Muscle layer of colon (tissue), 2 donors: Measurements from ENCODE around the gene SEZ6L.

Source experiments
- H3K27ac ChIP-seq: one replicate; pipeline ENCODE4 v1.7.0; 2013; ENCODE audit warnings: low read depth, mild to moderate bottlenecking, low read length, moderate library complexity
- H3K27me3 ChIP-seq, 2 donors: one replicate each; pipeline ENCODE4 v1.7.0; 2013; ENCODE audit warnings: low read length in 2 of 2, mild to moderate bottlenecking in 2 of 2; ENCODE audit not compliant: insufficient read depth in 2 of 2, control insufficient read depth in 1 of 2
- H3K36me3 ChIP-seq: one replicate; pipeline ENCODE4 v1.7.0; 2013; ENCODE audit warnings: mild to moderate bottlenecking, low read length; ENCODE audit not compliant: insufficient read depth
- H3K4me1 ChIP-seq: one replicate; pipeline ENCODE4 v1.7.0; 2013; ENCODE audit warnings: mild to moderate bottlenecking, low read length; ENCODE audit not compliant: insufficient read depth
- H3K4me3 ChIP-seq, 2 donors: one replicate each; pipeline ENCODE4 v1.7.0; 2013; ENCODE audit warnings: low read length in 2 of 2, low read depth in 1 of 2, mild to moderate bottlenecking in 1 of 2, moderate library complexity in 1 of 2
- H3K9ac ChIP-seq: one replicate; pipeline ENCODE4 v1.7.0; 2013; ENCODE audit warnings: low read length
- H3K9me3 ChIP-seq: one replicate; pipeline ENCODE4 v1.7.0; 2013; ENCODE audit warnings: mild to moderate bottlenecking, low read length
- donor health status: abdominal sarcoma.
- donor health status: Adenocarcinoma of cecum.

The SEZ6L gene

DNA sequence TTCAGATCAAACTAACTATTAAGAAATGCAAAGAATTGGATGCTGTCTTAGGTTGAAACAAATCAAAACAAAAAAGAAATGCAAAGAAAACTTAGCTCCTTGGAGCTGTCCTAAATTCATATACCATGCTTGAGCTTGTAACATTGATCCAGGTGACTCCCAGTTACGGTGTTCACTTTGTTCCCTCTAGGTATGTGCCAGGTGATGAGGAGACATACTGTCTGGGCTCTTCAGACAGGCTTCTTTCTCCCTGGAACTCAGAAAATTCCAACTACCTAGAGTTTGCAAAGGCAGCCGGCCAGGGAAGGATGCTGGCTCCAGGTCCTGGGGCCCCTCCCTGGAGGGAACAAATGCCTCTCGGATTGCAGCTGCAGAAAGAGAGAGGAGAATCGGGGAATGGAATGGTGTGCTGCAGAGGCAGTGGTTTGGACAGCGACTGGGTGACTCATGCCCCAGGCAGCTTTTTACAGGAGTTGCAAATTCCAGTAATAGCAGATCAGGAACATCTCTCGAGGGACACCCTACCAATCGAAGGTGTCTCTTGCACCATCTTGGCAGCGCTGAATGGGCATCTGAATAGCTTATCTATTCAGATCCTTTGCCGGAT, 247.5 kb downstream of the SEZ6L start:
- Histone ChIP-seq H3K4me3 (no peak overlapping the region), H3K36me3 (no peaks in the 10 kb centered on the region), H3K27me3 (no peaks in the 10 kb centered on the region), H3K9me3 (no peaks in the 10 kb centered on the region), H3K9ac (no peak overlapping the region), H3K4me1 (peaks cover 44% of the 10 kb centered on the region), H3K27ac (no peak overlapping the region)

DNA sequence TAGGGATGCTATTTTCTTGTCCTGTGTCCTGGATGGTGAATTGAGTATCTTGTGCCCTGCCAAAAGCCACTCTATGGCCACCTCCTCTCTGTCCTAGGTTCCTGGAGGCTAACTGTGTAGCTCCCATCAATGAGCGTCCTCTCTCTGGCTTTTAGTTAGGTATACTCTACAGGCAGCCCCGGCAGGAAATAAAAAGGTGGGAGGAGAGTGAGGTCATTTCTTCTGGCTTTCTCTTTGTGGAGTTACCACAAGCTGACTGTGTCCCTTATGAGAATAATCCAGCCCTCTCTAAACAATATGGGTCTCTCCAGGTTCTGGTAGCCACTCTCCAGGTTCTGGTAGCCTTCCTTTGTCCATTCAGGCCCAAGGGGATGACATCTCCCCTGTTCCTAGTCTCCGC, 248.1 kb downstream of the SEZ6L start:
- H3K4me1 ChIP-seq: peaks cover 44% of the 10 kb centered on the region
- H3K27me3 ChIP-seq: no peaks in the 10 kb centered on the region
- no peak overlapping the region for H3K9ac ChIP-seq

DNA sequence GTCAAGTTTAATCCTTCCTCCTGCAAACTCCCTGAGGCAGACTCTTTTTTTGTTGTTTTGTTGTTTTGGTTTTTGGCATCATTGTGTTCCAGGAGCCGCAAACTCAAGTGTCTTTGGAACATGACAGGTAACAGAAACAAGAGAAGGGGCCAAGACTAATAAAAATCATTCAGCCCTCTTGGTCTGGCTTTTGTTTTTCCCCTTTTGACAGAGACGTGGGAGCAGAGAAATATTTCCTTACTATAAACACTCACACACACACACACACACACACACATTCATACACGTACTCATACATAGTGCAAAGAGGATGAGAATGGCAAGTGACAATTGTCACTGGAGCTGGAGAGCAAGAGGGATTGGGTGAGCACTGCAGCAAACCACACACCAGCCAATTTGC, 249.4 kb downstream of the SEZ6L start:
- H3K27ac ChIP-seq: peak overlapping the region; percentile 61
- H3K4me3 ChIP-seq: no peak overlapping the region
- no peaks in the 10 kb centered on the region for H3K27me3 ChIP-seq
- H3K9ac ChIP-seq: no peak overlapping the region
- H3K36me3 ChIP-seq: no peaks in the 10 kb centered on the region
- H3K4me1 ChIP-seq: peaks cover 44% of the 10 kb centered on the region
- no peaks in the 10 kb centered on the region for H3K9me3 ChIP-seq

More for the DNA sequence above, 248.1 kb downstream of the SEZ6L start:
- Histone ChIP-seq H3K27ac (no peak overlapping the region), H3K36me3 (no peaks in the 10 kb centered on the region), H3K4me3 (no peak overlapping the region), H3K9me3 (no peaks in the 10 kb centered on the region)

DNA sequence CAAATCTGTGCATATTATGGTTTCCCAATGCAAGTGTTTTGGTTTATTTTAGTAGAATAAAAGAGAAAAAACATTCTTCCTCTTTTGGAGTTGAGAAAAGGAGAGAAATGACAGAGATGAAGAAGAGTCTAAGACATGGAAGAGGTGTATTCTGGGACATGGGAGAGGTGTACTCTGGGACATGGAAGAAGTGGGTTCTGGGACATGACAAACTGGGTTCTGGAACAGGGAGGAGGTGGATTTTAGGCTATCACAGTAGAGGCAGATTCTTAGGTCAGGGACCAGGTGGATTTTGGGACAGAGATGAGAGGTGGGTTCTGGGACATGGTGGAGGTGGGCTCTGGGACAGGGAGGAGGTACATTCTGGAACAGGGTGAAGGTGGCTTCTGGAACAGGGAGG, 257.7 kb downstream of the SEZ6L start:
- Histone ChIP-seq H3K9ac (no peak overlapping the region), H3K4me1 (peaks cover 8% of the 10 kb centered on the region)

DNA sequence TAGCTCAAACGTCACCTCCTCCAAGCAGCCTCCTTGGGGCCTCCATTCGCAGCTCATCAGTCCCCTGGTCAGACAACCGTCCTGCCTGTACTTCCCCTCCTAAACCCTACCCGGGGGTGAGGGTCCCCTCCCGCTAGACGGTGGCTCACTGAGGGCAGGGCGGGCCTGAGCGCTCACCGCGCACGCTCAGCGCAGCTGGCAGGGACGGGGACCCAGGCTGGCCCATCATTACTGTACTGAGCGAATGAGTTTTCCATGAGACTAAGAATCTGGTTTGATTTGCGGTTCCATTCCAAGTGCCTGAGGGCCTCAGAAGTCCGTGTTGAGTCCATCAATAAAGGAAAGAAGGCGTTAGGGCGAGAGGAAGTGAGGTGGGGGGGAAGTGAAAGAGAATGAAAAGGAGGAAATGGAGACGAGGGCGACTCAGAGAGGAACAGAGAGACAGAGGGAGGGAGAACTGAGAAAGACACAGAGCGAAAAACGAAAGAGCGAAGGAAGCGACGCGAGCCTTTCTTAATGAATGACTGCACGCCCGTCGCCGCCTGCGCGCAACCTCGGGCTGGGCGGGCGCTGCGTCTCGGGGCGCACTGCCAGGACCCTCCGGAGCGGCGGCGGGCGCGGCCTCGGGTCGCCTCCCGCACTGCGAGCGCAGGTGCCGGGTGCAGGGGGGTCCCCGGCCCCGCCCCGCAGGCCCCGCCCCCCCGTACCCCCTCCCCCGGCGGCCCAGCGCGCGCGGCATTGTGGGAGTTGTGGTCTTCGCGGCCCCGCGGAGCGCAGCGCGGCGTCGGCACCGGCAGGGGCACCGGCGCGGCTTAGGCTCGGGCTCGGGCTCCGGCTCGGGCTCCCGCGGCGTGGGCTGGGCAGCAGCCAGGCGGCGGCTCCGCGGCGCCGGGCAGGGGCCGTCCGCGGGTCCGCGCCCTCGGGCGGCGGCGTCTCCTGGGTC, 259.5 kb downstream of the SEZ6L start, which contains the start of gene ASPHD2:
Gene ASPHD2, plus strand, starts transcription at position 746 of the 943 bp plus-strand sequence. CDS start 4,356 bp downstream, outside the sequence.
- Histone ChIP-seq H3K36me3 (no peaks in the 10 kb centered on the region), H3K9me3 (no peaks in the 10 kb centered on the region), H3K27me3 (no peaks in the 10 kb centered on the region), H3K4me3 (peak within 1 kb of the TSS; percentile 52 to 64), H3K9ac (peak within 1 kb of the TSS; percentile 69), H3K27ac (peak within 1 kb of the TSS; percentile 57), H3K4me1 (peaks cover 8% of the 10 kb centered on the region)

More for the DNA sequence above, 257.7 kb downstream of the SEZ6L start:
- H3K36me3 ChIP-seq: no peaks in the 10 kb centered on the region
- no peaks in the 10 kb centered on the region for H3K9me3 ChIP-seq
- no peaks in the 10 kb centered on the region for H3K27me3 ChIP-seq
- H3K27ac ChIP-seq: no peak overlapping the region
- H3K4me3 ChIP-seq: no peak overlapping the region

DNA sequence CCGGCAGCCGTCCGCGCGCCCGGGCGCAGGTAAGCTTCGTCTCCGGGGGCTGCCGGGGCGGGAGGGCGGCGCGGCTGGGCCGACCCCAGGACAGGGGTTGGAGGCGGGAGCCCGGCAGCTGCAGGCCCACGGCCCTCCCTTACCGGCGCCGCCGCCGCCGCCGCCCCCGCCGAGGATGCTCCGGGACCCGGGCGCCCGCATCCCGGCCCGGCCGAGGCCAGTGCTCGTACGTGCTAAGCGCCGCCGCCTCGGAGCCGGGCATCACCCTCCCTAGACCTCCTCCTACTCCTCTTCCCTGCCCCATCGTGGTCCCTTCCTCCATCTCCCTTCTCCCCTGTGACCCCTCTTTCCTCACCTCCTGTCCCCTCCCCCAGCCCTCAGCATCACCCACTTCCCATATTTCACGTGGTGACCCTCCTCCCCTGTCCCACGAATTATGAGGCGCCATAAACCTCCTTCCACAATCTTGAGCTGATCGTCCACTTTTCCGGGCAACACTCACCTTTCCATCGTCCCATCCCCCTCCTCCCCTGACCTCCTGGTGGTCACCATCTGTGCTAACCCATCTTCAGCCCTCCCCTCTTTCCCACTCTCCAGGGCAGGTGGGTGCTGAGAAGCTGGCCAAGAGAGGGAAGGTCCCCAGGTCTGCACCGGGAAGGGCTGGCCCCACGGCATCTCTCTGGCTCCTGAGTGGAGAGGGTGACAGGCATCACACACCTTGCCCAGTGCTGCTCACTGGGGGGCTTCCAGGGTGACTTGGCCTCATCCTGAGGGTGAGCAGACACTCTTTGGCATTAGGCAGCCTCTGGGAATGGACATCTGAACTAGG, 260.4 kb downstream of the SEZ6L start:
- H3K27me3 ChIP-seq: no peaks in the 10 kb centered on the region
- no peak overlapping the region for H3K9ac ChIP-seq
- no peaks in the 10 kb centered on the region for H3K9me3 ChIP-seq
- no peak overlapping the region for H3K27ac ChIP-seq
- H3K4me3 ChIP-seq: peak overlapping the region; percentile 12 to 31
- peaks cover 8% of the 10 kb centered on the region for H3K4me1 ChIP-seq
- H3K36me3 ChIP-seq: no peaks in the 10 kb centered on the region

DNA sequence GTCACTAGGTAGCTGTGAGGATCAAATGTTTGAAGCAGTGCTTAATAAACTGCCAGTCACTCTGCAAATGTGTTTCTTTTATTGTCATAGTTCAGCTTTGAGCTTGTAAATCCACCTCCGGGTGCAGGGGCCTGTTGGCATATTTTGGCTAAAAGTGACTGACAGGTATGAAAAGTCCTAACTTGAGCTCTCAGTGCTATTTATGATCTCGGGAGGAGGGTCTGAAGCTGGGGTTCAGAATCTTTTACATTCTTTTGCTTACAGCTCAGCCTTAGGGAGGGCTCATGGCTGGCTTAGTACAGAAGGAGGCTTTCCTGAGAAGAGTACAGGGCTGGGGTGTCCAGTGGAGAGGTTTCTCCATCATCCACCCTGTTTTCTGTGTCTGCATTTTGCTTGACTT, 261.3 kb downstream of the SEZ6L start:
- Histone ChIP-seq H3K9me3 (no peaks in the 10 kb centered on the region), H3K27ac (no peak overlapping the region), H3K27me3 (no peaks in the 10 kb centered on the region), H3K4me1 (peaks cover 8% of the 10 kb centered on the region), H3K4me3 (no peak overlapping the region), H3K9ac (no peak overlapping the region), H3K36me3 (no peaks in the 10 kb centered on the region)

DNA sequence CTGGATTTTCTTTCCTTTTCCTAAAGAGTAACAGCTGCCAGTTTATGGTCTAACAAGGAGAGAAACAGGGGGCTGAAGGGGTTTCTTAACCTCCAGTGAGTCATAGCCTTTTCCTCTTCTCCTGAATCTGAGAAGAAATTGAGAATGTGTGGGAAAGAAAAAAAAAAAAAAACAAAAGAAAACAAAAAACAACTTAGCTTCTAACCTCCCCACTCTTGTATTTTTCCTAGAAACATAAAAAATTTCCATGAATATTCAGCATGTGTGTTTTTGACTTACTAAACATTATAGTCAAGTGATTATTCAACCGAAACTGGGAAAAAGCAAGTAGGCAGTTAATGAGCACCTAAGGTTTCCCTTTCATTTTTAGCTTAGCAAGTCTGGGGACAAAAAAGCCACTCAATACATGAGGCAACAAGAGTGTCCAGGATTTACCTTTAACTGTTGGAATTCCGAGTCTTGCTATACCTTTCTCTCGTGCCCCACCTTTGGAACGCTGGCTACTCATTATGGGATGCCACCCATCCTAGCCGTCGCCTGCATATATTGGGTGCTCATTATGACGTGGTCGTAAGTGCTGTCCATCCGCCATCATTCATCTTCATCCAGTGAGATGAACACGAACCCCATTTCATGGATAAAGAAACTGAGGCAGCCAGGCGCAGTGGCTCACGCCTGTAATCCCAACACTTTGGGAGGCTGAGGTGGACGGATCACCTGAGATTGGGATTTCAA, 262.2 kb downstream of the SEZ6L start:
- no peak overlapping the region for H3K4me3 ChIP-seq
- H3K9me3 ChIP-seq: no peaks in the 10 kb centered on the region
- H3K9ac ChIP-seq: no peak overlapping the region
- peaks cover 8% of the 10 kb centered on the region for H3K4me1 ChIP-seq
- H3K36me3 ChIP-seq: no peaks in the 10 kb centered on the region
- no peaks in the 10 kb centered on the region for H3K27me3 ChIP-seq
- no peak overlapping the region for H3K27ac ChIP-seq

DNA sequence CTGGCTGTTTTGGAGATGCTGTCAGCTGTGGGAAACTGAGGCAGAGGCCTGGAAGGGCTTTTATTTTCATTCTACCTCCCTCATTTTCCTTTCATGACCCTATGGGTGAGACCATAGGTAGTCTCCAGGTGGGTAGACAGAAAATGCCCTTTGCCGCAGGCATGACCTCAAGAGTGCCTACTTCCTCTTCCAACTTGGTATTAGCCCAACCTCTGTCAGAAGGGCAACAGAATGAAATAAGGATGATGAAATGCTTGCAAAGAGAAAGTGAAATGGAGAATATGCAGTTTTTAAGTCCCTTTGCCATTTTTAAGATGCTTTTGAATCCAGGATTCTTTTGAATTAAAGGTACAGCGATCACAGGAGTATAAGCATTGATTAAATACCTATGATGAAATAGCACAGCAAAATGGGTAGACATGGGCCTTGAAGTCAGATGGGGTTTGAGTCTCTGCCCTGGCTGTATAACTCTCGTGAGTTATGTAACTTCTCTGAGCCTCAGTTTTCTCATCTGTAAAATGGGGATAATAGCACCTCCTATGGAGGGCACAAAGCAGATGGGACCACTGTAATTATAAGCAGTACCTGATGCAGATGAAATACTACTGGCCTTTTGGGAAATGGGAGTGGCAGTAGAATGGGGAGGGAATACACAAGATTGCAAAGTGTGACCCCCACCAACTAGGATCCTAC, 263.5 kb downstream of the SEZ6L start:
- no peaks in the 10 kb centered on the region for H3K36me3 ChIP-seq
- no peak overlapping the region for H3K9ac ChIP-seq
- H3K9me3 ChIP-seq: no peaks in the 10 kb centered on the region
- H3K27ac ChIP-seq: no peak overlapping the region
- no peaks in the 10 kb centered on the region for H3K27me3 ChIP-seq
- no peak overlapping the region for H3K4me3 ChIP-seq
- peaks cover 8% of the 10 kb centered on the region for H3K4me1 ChIP-seq
